ENCODE measurements around the gene GABRB3.

- TF ChIP-seq PATZ1 (CRISPR knock-in tag; IDR thresholded peaks at IDR 0.05; ENCODE audit: borderline replicate concordance) (no peak), POU6F1 (CRISPR knock-in tag; IDR thresholded peaks at IDR 0.05; ENCODE audit: borderline replicate concordance, low read depth) (no peak), ZFP30 (CRISPR knock-in tag; IDR thresholded peaks at IDR 0.05) (no peak), ARNTL (CRISPR knock-in tag; IDR thresholded peaks at IDR 0.05; ENCODE audit: borderline replicate concordance, low read depth) (no peak), ZC3H10 (CRISPR knock-in tag; IDR thresholded peaks at IDR 0.05) (no peak), ZFP3 (CRISPR knock-in tag; IDR thresholded peaks at IDR 0.05) (no peak), CREB5 (CRISPR knock-in tag; IDR thresholded peaks at IDR 0.05; ENCODE audit: low read depth) (no peak), RARB (CRISPR knock-in tag; IDR thresholded peaks at IDR 0.05) (no peak), ESRRG (CRISPR knock-in tag; IDR thresholded peaks at IDR 0.05) (no peak), OSR1 (CRISPR knock-in tag; IDR thresholded peaks at IDR 0.05) (no peak), ISL1 (CRISPR knock-in tag; IDR thresholded peaks at IDR 0.05) (no peak), BACH2 (CRISPR knock-in tag; IDR thresholded peaks at IDR 0.05; ENCODE audit: borderline replicate concordance) (no peak), TOX (CRISPR knock-in tag; IDR thresholded peaks at IDR 0.05; ENCODE audit: borderline replicate concordance) (no peak), ZNF70 (CRISPR knock-in tag; IDR thresholded peaks at IDR 0.05) (no peak)
Measured at GRCh38 chr15:26806574-26806973, 33.7 kb upstream of the GABRB3 start.

Data from SK-N-SH treated with all-trans-retinoic acid at 6 μM for 48 hours (cell line).